SK-N-SH treated with all-trans-retinoic acid at 6 μM for 48 hours (cell line): ENCODE results near the gene TMEM235.
A peak's percentile ranks its signal among the peaks of the same experiment; 100 is the strongest.

Experiments used
- ATAC-seq: fragments of 200-7000 bp; cut with Tn5 transposase; 3 replicates; pipeline ENCODE4 v1.9.1; 2020; ENCODE audit warnings: mild to moderate bottlenecking, moderate library complexity
- ARNTL ChIP-seq: fragments of 450-650 bp; formaldehyde crosslinking; IDR thresholded peaks from 2 replicates; pipeline ENCODE4 v1.5.0; 2020; ENCODE audit warnings: low read depth, mild to moderate bottlenecking, moderate library complexity, borderline replicate concordance
- BACH2 ChIP-seq: fragments of 250-450 bp; sonication (Bioruptor Pico); IDR thresholded peaks from 2 replicates; pipeline ENCODE4 v1.9.0; 2021; ENCODE audit warnings: mild to moderate bottlenecking, borderline replicate concordance
- CSDC2 ChIP-seq: fragments of 250-450 bp; sonication (Bioruptor Pico); IDR thresholded peaks from 2 replicates; pipeline ENCODE4 v1.5.0; 2020; ENCODE audit warnings: mild to moderate bottlenecking, moderate library complexity
- ESRRG ChIP-seq: fragments of 250-450 bp; sonication (Bioruptor Pico); IDR thresholded peaks from 2 replicates; pipeline ENCODE4 v1.6.1; 2021; ENCODE audit warnings: mild to moderate bottlenecking
- GLIS3 ChIP-seq: fragments of 250-450 bp; sonication (Bioruptor Pico); IDR thresholded peaks from 2 replicates; pipeline ENCODE4 v1.5.0; 2020; ENCODE audit warnings: mild to moderate bottlenecking, moderate library complexity
- OSR1 ChIP-seq: fragments of 250-450 bp; sonication (Bioruptor Pico); IDR thresholded peaks from 2 replicates; pipeline ENCODE4 v1.8.0; 2022; ENCODE audit warnings: moderate library complexity, mild to moderate bottlenecking, inconsistent platforms
- PPARA ChIP-seq: fragments of 250-450 bp; sonication (Bioruptor Pico); IDR thresholded peaks from 2 replicates; pipeline ENCODE4 v1.5.0; 2020; ENCODE audit warnings: mild to moderate bottlenecking, borderline replicate concordance
- RARB ChIP-seq: fragments of 250-450 bp; sonication (Bioruptor Pico); IDR thresholded peaks from 2 replicates; pipeline ENCODE4 v1.8.0; 2021; ENCODE audit warnings: mild to moderate bottlenecking, moderate library complexity
- SNAI2 ChIP-seq: fragments of 250-450 bp; sonication (Bioruptor Pico); IDR thresholded peaks from 2 replicates; pipeline ENCODE4 v1.5.0; 2020; ENCODE audit warnings: mild to moderate bottlenecking, moderate library complexity
- TCF4 ChIP-seq: fragments of 250-450 bp; sonication (Bioruptor Pico); IDR thresholded peaks from 2 replicates; pipeline ENCODE4 v1.8.0; 2021; ENCODE audit warnings: mild to moderate bottlenecking, moderate library complexity, borderline replicate concordance
- TOX ChIP-seq: fragments of 250-450 bp; sonication (Bioruptor Pico); IDR thresholded peaks from 2 replicates; pipeline ENCODE4 v1.8.0; 2021; ENCODE audit warnings: mild to moderate bottlenecking, moderate library complexity, borderline replicate concordance
- TSHZ2 ChIP-seq: fragments of 250-450 bp; sonication (Bioruptor Pico); IDR thresholded peaks from 2 replicates; pipeline ENCODE4 v1.5.0; 2020; ENCODE audit warnings: mild to moderate bottlenecking, moderate library complexity
- ZC3H10 ChIP-seq: fragments of 250-450 bp; sonication (Bioruptor Pico); IDR thresholded peaks from 2 replicates; pipeline ENCODE4 v1.5.1; 2021; ENCODE audit warnings: mild to moderate bottlenecking, moderate library complexity
- ZFP3 ChIP-seq: fragments of 250-450 bp; sonication (Bioruptor Pico); IDR thresholded peaks from 2 replicates; pipeline ENCODE4 v1.5.0; 2020; ENCODE audit warnings: mild to moderate bottlenecking, moderate library complexity
- ZFP30 ChIP-seq: fragments of 450-650 bp; formaldehyde crosslinking; IDR thresholded peaks from 2 replicates; pipeline ENCODE4 v1.5.0; 2022; ENCODE audit warnings: mild to moderate bottlenecking, moderate library complexity
- ZNF70 ChIP-seq: fragments of 450-650 bp; formaldehyde crosslinking; IDR thresholded peaks from 2 replicates; pipeline ENCODE4 v1.5.0; 2020; ENCODE audit warnings: mild to moderate bottlenecking, moderate library complexity
- ZNF8 ChIP-seq: fragments of 450-650 bp; formaldehyde crosslinking; IDR thresholded peaks from 2 replicates; pipeline ENCODE4 v1.5.0; 2020; ENCODE audit warnings: mild to moderate bottlenecking, moderate library complexity
- TF ChIP-seq, protein P1 (sequence below): fragments of 250-450 bp; sonication (Bioruptor Pico); IDR thresholded peaks from 2 replicates; pipeline ENCODE4 v1.5.1; 2021; ENCODE audit warnings: mild to moderate bottlenecking, moderate library complexity
- TF ChIP-seq, protein P2 (sequence below): fragments of 250-450 bp; sonication (Bioruptor Pico); IDR thresholded peaks from 2 replicates; pipeline ENCODE4 v1.8.0; 2021; ENCODE audit warnings: low read depth, mild to moderate bottlenecking, moderate library complexity, borderline replicate concordance
- TF ChIP-seq, protein P3 (sequence below): fragments of 250-450 bp; sonication (Bioruptor Pico); IDR thresholded peaks from 2 replicates; pipeline ENCODE4 v1.8.0; 2020; ENCODE audit warnings: mild to moderate bottlenecking, moderate library complexity, borderline replicate concordance
- TF ChIP-seq, protein P4 (sequence below): fragments of 250-450 bp; sonication (Bioruptor Pico); IDR thresholded peaks from 2 replicates; pipeline ENCODE4 v1.5.1; 2020; ENCODE audit warnings: low read depth, mild to moderate bottlenecking, moderate library complexity

TMEM235 gene

DNA sequence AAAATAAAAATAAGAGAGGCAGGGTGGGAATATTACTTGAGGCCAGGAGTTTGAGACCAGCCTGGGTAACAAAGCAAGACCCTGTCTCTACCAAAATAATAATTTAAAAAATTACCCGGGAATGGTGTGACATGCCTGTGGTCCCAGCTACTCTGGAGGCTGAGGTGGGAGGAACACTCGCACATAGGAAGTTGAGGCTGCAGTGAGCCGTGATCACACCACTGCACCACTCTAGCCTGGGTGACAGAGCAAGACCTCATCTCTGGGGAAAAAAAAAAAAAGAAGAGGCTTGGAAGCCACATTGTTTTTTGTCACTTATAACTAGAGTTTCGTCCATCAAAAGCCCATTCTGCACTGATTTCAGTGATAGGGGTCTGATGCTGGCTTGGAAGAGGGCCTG is 3.3 kb upstream of the TMEM235 start (continued):
- TF ChIP-seq TCF4 (CRISPR knock-in tag) (no peak), ZFP30 (CRISPR knock-in tag) (no peak), ZFP3 (CRISPR knock-in tag) (no peak), TOX (CRISPR knock-in tag) (no peak), RARB (CRISPR knock-in tag) (no peak), ARNTL (CRISPR knock-in tag) (no peak), ZNF8 (CRISPR knock-in tag) (no peak)
- TF ChIP-seq, protein P1, sequence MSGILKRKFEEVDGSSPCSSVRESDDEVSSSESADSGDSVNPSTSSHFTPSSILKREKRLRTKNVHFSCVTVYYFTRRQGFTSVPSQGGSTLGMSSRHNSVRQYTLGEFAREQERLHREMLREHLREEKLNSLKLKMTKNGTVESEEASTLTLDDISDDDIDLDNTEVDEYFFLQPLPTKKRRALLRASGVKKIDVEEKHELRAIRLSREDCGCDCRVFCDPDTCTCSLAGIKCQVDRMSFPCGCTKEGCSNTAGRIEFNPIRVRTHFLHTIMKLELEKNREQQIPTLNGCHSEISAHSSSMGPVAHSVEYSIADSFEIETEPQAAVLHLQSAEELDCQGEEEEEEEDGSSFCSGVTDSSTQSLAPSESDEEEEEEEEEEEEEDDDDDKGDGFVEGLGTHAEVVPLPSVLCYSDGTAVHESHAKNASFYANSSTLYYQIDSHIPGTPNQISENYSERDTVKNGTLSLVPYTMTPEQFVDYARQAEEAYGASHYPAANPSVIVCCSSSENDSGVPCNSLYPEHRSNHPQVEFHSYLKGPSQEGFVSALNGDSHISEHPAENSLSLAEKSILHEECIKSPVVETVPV: no peak
- TF ChIP-seq, protein P2, sequence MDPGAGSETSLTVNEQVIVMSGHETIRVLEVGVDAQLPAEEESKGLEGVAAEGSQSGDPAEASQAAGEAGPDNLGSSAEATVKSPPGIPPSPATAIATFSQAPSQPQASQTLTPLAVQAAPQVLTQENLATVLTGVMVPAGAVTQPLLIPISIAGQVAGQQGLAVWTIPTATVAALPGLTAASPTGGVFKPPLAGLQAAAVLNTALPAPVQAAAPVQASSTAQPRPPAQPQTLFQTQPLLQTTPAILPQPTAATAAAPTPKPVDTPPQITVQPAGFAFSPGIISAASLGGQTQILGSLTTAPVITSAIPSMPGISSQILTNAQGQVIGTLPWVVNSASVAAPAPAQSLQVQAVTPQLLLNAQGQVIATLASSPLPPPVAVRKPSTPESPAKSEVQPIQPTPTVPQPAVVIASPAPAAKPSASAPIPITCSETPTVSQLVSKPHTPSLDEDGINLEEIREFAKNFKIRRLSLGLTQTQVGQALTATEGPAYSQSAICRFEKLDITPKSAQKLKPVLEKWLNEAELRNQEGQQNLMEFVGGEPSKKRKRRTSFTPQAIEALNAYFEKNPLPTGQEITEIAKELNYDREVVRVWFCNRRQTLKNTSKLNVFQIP: no peak
- TF ChIP-seq, all 23 proteins: peak for 0

DNA sequence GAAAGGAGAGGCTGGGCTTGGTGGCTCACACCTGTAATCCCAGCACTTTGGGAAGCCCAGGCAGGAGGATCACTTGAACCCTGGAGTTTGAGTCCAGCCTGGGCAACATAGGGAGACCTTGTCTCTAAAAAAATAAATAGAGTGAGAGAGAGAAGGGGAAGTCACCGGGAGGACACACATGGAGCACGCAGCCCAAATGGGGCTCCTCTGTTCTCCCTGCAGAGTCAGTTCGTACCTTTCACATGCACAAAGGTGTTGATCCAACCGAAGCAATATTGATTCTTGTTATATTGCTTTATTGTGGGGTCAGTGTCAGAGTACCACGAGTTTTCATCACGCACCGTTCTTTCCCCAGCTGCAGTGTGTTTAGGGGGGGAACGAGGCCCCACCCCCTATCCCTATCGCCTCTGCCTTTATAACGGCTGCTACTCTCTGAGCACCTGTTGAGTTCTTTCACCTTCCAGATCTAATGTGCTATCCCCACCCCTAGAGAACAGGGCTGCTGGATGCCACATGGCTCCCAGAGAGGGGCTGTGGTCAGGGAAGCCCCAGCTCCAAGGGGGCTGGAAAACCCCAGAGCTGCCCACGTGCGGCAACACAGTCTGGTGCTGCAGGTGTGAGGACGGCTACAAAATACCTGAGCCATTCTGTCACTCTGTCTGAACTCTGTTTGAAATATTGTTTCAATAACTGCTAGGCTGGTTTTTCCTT is 1.0 kb upstream of the TMEM235 start:
- TF ChIP-seq TCF4 (CRISPR knock-in tag) (no peak), PPARA (CRISPR knock-in tag) (no peak), ZC3H10 (CRISPR knock-in tag) (no peak), OSR1 (CRISPR knock-in tag) (no peak), SNAI2 (CRISPR knock-in tag) (no peak)
- TF ChIP-seq, protein P3, sequence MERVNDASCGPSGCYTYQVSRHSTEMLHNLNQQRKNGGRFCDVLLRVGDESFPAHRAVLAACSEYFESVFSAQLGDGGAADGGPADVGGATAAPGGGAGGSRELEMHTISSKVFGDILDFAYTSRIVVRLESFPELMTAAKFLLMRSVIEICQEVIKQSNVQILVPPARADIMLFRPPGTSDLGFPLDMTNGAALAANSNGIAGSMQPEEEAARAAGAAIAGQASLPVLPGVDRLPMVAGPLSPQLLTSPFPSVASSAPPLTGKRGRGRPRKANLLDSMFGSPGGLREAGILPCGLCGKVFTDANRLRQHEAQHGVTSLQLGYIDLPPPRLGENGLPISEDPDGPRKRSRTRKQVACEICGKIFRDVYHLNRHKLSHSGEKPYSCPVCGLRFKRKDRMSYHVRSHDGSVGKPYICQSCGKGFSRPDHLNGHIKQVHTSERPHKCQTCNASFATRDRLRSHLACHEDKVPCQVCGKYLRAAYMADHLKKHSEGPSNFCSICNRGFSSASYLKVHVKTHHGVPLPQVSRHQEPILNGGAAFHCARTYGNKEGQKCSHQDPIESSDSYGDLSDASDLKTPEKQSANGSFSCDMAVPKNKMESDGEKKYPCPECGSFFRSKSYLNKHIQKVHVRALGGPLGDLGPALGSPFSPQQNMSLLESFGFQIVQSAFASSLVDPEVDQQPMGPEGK (CRISPR knock-in tag): no peak
- TF ChIP-seq, all 23 proteins: peak for 0
- no peak for ATAC-seq

DNA sequence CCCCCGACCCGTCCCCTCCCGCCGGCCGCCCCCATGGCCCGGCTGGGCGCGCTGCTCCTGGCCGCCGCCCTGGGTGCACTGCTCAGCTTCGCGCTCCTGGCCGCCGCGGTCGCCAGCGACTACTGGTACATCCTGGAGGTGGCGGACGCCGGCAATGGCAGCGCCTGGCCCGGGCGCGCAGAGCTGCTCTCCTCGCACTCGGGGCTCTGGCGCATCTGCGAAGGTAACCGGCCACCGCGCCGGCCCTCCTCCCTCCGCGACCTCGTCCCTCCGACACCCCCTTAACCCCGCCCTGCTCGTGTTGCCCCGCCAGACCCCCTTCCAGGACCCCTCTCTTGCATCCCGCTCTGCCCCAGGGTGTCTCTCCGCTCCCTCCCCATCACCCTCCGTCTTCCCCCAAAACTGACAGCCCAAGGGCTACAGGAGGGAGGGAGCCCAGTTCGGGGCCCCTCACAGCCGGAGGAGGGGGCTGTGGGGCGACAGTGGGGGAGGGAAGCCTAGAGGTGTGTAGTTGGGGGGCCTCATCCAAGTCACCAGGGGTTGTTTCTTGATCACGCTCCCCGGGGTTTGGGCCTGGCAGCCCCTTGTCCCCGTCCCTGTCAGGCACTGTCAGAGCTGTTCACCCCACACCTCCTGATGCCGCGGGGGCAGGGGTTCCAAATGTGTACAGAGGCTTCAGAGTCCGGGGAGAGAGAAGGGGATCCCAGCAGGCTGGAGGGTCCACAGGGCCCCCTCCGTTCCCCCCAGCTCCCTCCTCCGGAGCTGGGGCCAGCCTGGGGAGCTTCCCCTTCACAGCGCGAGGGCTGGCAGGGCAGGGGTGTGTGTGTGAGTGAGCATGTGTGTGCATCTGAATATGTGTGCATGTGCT is 794 bp downstream of the TMEM235 start:
- peak; percentile 34; the same call in 2 of the 3 replicates for ATAC-seq
- TF ChIP-seq, protein P4, sequence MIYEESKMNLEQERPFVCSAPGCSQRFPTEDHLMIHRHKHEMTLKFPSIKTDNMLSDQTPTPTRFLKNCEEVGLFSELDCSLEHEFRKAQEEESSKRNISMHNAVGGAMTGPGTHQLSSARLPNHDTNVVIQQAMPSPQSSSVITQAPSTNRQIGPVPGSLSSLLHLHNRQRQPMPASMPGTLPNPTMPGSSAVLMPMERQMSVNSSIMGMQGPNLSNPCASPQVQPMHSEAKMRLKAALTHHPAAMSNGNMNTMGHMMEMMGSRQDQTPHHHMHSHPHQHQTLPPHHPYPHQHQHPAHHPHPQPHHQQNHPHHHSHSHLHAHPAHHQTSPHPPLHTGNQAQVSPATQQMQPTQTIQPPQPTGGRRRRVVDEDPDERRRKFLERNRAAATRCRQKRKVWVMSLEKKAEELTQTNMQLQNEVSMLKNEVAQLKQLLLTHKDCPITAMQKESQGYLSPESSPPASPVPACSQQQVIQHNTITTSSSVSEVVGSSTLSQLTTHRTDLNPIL (CRISPR knock-in tag): no peak
- TF ChIP-seq TCF4 (CRISPR knock-in tag) (no peak), GLIS3 (no peak), TOX (CRISPR knock-in tag) (no peak), ESRRG (CRISPR knock-in tag) (no peak), ZFP30 (CRISPR knock-in tag) (no peak), BACH2 (CRISPR knock-in tag) (no peak), TSHZ2 (CRISPR knock-in tag) (no peak), OSR1 (CRISPR knock-in tag) (no peak), ZNF8 (CRISPR knock-in tag) (no peak), CSDC2 (CRISPR knock-in tag) (no peak), ZNF70 (no peak)
- TF ChIP-seq, protein P1: no peak
- TF ChIP-seq, protein P2: no peak
- TF ChIP-seq, protein P3 (CRISPR knock-in tag): no peak
